GM12878 (cell line): ENCODE results near the gene OCA2. TPM values are rescaled to one million over a fixed set of nuclear protein-coding genes. Genes with fewer than 3 reads are reported as not detected.

Source experiments
- ATAC-seq: fragments of 200-7000 bp; cut with Tn5 transposase; 3 replicates; pipeline ENCODE4 v1.9.1; 2020; ENCODE audit warnings: mild to moderate bottlenecking, moderate library complexity
- BruUV-seq: library from RNA; stranded (reverse); fragments of 400-500 nt; replicated peaks from 2 replicates; lab custom pipeline; 2021; lab: Mats Ljungman, UMichigan
- CTCF ChIA-PET: fragments of 300-600 bp; sonication (Branson Sonifier 250); formaldehyde crosslinking; extraction: SDS; loops from one replicate; lab custom pipeline; 2021; ENCODE audit warnings: inconsistent platforms; lab: Yijun Ruan, JAX
- POLR2A ChIA-PET: fragments of 350-600 bp; formaldehyde crosslinking; extraction: SDS; loops from one replicate; lab custom pipeline; 2021; ENCODE audit warnings: inconsistent platforms; lab: Charles Lee
- RAD21 ChIA-PET: fragments of 300-600 bp; sonication (Branson Sonifier 250); formaldehyde crosslinking; loops from one replicate; lab custom pipeline; 2023; ENCODE audit warnings: antibody characterized with exemption; ENCODE audit not compliant: unreplicated experiment; lab: Charles Lee
- SMC1A ChIA-PET: fragments of 300-600 bp; sonication (Branson Sonifier 250); formaldehyde crosslinking; loops from one replicate; lab custom pipeline; 2023; ENCODE audit not compliant: unreplicated experiment, uncharacterized antibody; lab: Charles Lee
- DNase-seq: peaks from one replicate; pipeline ENCODE4 v3.0.0-alpha.2; 2011; ENCODE audit warnings: low read depth, low spot score
- FAIRE-seq: peaks from 3 replicates; lab custom pipeline; 2011; peaks lifted over from hg19 to GRCh38; lab: Jason Lieb, UNC
- H2AFZ ChIP-seq: 2 replicates; pipeline ENCODE4 v1.6.0; 2011; ENCODE audit warnings: low read depth, low read length, control low read depth; ENCODE audit not compliant: control insufficient read depth
- H3K27ac ChIP-seq: 2 replicates; pipeline ENCODE4 v1.5.1; 2011; ENCODE audit warnings: control low read depth; ENCODE audit not compliant: control insufficient read depth, insufficient read depth
- H3K27me3 ChIP-seq, 2 experiments: replicated peaks in 1 of 2; 2 replicates each; pipeline versions ENCODE4 v1.6.0 to v1.6.1; 2011; ENCODE audit warnings: low read length in 1 of 2; ENCODE audit not compliant: control insufficient read depth in 2 of 2, insufficient read depth in 2 of 2
- H3K36me3 ChIP-seq, 2 experiments: 2 replicates each; pipeline ENCODE4 v1.5.1; 2011; ENCODE audit warnings: low read length in 1 of 2; ENCODE audit not compliant: control insufficient read depth in 2 of 2, insufficient read depth in 2 of 2
- H3K4me1 ChIP-seq: 2 replicates; pipeline ENCODE4 v1.6.1; 2011; ENCODE audit warnings: mild to moderate bottlenecking, low read length, moderate library complexity, mixed read lengths; ENCODE audit not compliant: control insufficient read depth, insufficient read depth
- H3K4me2 ChIP-seq: 2 replicates; pipeline ENCODE4 v1.6.0; 2011; ENCODE audit warnings: control low read depth; ENCODE audit not compliant: control insufficient read depth, insufficient read depth
- H3K4me3 ChIP-seq: fragments of 200-600 bp; sonication (generic); 2 replicates; pipeline ENCODE4 v1.5.1; 2016
- H3K79me2 ChIP-seq: 2 replicates; pipeline ENCODE4 v1.6.0; 2011; ENCODE audit warnings: low read length; ENCODE audit not compliant: control insufficient read depth, insufficient read depth
- H3K9ac ChIP-seq: 2 replicates; pipeline ENCODE4 v1.8.0; 2011; ENCODE audit warnings: low read length, control low read depth, mixed read lengths; ENCODE audit not compliant: control insufficient read depth, insufficient read depth
- H3K9me3 ChIP-seq: replicated peaks from 3 replicates; pipeline ENCODE4 v1.5.1; 2011; ENCODE audit warnings: mild to moderate bottlenecking, low read length; ENCODE audit not compliant: control insufficient read depth, insufficient read depth
- H4K20me1 ChIP-seq: 2 replicates; pipeline ENCODE4 v1.6.0; 2011; ENCODE audit not compliant: control insufficient read depth, insufficient read depth
- CBX5 ChIP-seq: sonication (generic); IDR thresholded peaks from 2 replicates; pipeline ENCODE4 v1.6.1; 2016; ENCODE audit warnings: low read depth, moderate library complexity, mild to moderate bottlenecking, inconsistent platforms
- PAX8 ChIP-seq: fragments of 450-650 bp; IDR thresholded peaks from 2 replicates; pipeline ENCODE4 v1.6.1; 2017; ENCODE audit warnings: mild to moderate bottlenecking, moderate library complexity
- TCF12 ChIP-seq: IDR thresholded peaks from 2 replicates; pipeline ENCODE4 v1.6.1; 2011; ENCODE audit warnings: low read depth, mild to moderate bottlenecking, low read length
- ZNF687 ChIP-seq: fragments of 450-650 bp; IDR thresholded peaks from 2 replicates; pipeline ENCODE4 v1.6.1; 2017; ENCODE audit warnings: mild to moderate bottlenecking, moderate library complexity
- WGBS: methylation state at CpG from one replicate; pipeline ENCODE4 v1.1.6; 2016; ENCODE audit warnings: low lambda C conversion rate; ENCODE audit not compliant: insufficient replicate concordance, insufficient coverage; ENCODE audit errors: missing lambda C conversion rate; 5-methylcytosine and 5-hydroxymethylcytosine counted together
- in situ Hi-C: fragments of 300-500 bp; cut with MboI; formaldehyde crosslinking; loops from 9 replicates; pipeline ENCODE4 v1.14.3; 2018; ENCODE audit warnings: mixed read lengths
- intact Hi-C: fragments of 100-400 bp; cut with micrococcal nuclease; formaldehyde crosslinking; loops from one replicate; pipeline ENCODE4 v1.14.2; 2022; ENCODE audit not compliant: unreplicated experiment
- polyA plus RNA-seq, 11 experiments: library from polyadenylated mRNA; depleted of rRNA in 4 of 11; unstranded in 6 of 11; stranded (reverse) in 5 of 11; fragments of >200 nt; fragmentation: Nextera tagmentation in 4 of 11; fragmentation: Illumina TruSeq in 1 of 11; extraction: Ambion mirVana in 4 of 11; extraction: Trizol in 1 of 11; gene quantifications; 1 replicate in 1 of 11; 2 replicates in 10 of 11; pipeline versions ENCODE4 v1.2.1 to v1.2.3, GENCODE V29; 2011 to 2016; ENCODE audit warnings: inconsistent platforms in 2 of 11, missing spikeins in 2 of 11, low read depth in 1 of 11
- total RNA-seq, 4 experiments: library from RNA; depleted of rRNA in 3 of 4; stranded (reverse); fragments of >200 nt in 3 of 4; fragmentation: Illumina TruSeq in 1 of 4; extraction: Trizol in 1 of 4; gene quantifications; 2 replicates each; pipeline versions ENCODE4 v1.2.1 to v1.2.3, GENCODE V29; 2013 to 2021
- TF ChIP-seq, protein P1 (sequence below): fragments of 450-650 bp; IDR thresholded peaks from 2 replicates; pipeline ENCODE4 v1.6.1; 2017; ENCODE audit warnings: antibody characterized with exemption, mild to moderate bottlenecking, moderate library complexity
- TF ChIP-seq, protein P2 (sequence below): fragments of 450-650 bp; IDR thresholded peaks from 2 replicates; pipeline ENCODE4 v1.6.1; 2017; ENCODE audit warnings: mild to moderate bottlenecking
- TF ChIP-seq, protein P3 (sequence below): IDR thresholded peaks from 2 replicates; pipeline ENCODE4 v1.6.1; 2012; ENCODE audit warnings: improper control_type of control experiment, low read depth, low read length; ENCODE audit not compliant: insufficient replicate concordance

OCA2 gene
- total and polyA plus RNA-seq, 10 of the 15 experiments (the other 5 are each of a cell fraction or from before 2014, with no cell fraction given) = 0.04 to 1.8 TPM; not detected in 8

GRCh38 chr15:27783678-27784077 is 315.4 kb downstream of the OCA2 start (continued):
- TF ChIP-seq ZNF687 (no peak), TCF12 (no peak), PAX8 (no peak)
- TF ChIP-seq, all 136 proteins: peak for 0

DNA sequence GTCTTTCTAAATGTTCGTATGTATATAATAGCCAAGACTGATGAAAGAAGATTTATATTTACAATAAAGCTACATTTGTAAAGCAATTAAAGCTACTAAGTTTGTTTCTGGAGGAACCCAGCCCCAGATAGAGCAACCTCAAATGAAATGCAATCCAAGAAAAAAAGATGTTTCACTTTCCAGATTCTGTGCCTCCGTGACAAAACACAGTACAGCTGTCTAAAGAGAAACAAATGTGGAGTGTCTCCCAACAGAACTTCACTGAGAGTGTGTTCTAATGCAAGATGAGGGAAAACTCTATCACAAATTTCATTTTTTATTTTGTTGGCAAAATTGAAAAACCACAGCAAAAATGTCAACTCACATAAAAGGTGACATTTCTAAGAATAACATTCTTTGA is 317.0 kb downstream of the OCA2 start:
- no peak overlapping the region for H3K27ac ChIP-seq
- no peaks in the 10 kb centered on the region for H3K27me3 ChIP-seq
- H2AFZ ChIP-seq = no peak overlapping the region
- no peaks in the 10 kb centered on the region for H3K36me3 ChIP-seq
- DNase-seq (no peak), FAIRE-seq (no peak), ATAC-seq (no peak)
- SMC1A ChIA-PET = no interaction called here
- RAD21 ChIA-PET = no interaction called here
- POLR2A ChIA-PET = no interaction called here
- H3K4me1 ChIP-seq = no peaks in the 10 kb centered on the region
- H3K9ac ChIP-seq = no peak overlapping the region
- no peaks in the 10 kb centered on the region for H3K9me3 ChIP-seq
- in situ Hi-C loops = no loop called here
- intact Hi-C loops = no loop called here
- no peaks in the 10 kb centered on the region for H3K79me2 ChIP-seq
- no peaks in the 10 kb centered on the region for H4K20me1 ChIP-seq
- CTCF ChIA-PET = no interaction called here
- BruUV-seq = no TSS peak
- no peak overlapping the region for H3K4me2 ChIP-seq
- 59% methylated on average over 2 of the region's 2 CpGs for WGBS
- no peak overlapping the region for H3K4me3 ChIP-seq
- TF ChIP-seq, protein P1, sequence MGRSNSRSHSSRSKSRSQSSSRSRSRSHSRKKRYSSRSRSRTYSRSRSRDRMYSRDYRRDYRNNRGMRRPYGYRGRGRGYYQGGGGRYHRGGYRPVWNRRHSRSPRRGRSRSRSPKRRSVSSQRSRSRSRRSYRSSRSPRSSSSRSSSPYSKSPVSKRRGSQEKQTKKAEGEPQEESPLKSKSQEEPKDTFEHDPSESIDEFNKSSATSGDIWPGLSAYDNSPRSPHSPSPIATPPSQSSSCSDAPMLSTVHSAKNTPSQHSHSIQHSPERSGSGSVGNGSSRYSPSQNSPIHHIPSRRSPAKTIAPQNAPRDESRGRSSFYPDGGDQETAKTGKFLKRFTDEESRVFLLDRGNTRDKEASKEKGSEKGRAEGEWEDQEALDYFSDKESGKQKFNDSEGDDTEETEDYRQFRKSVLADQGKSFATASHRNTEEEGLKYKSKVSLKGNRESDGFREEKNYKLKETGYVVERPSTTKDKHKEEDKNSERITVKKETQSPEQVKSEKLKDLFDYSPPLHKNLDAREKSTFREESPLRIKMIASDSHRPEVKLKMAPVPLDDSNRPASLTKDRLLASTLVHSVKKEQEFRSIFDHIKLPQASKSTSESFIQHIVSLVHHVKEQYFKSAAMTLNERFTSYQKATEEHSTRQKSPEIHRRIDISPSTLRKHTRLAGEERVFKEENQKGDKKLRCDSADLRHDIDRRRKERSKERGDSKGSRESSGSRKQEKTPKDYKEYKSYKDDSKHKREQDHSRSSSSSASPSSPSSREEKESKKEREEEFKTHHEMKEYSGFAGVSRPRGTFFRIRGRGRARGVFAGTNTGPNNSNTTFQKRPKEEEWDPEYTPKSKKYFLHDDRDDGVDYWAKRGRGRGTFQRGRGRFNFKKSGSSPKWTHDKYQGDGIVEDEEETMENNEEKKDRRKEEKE = no peak
- TF ChIP-seq, protein P2, sequence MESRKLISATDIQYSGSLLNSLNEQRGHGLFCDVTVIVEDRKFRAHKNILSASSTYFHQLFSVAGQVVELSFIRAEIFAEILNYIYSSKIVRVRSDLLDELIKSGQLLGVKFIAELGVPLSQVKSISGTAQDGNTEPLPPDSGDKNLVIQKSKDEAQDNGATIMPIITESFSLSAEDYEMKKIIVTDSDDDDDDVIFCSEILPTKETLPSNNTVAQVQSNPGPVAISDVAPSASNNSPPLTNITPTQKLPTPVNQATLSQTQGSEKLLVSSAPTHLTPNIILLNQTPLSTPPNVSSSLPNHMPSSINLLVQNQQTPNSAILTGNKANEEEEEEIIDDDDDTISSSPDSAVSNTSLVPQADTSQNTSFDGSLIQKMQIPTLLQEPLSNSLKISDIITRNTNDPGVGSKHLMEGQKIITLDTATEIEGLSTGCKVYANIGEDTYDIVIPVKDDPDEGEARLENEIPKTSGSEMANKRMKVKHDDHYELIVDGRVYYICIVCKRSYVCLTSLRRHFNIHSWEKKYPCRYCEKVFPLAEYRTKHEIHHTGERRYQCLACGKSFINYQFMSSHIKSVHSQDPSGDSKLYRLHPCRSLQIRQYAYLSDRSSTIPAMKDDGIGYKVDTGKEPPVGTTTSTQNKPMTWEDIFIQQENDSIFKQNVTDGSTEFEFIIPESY = no peak
- TF ChIP-seq, protein P3, sequence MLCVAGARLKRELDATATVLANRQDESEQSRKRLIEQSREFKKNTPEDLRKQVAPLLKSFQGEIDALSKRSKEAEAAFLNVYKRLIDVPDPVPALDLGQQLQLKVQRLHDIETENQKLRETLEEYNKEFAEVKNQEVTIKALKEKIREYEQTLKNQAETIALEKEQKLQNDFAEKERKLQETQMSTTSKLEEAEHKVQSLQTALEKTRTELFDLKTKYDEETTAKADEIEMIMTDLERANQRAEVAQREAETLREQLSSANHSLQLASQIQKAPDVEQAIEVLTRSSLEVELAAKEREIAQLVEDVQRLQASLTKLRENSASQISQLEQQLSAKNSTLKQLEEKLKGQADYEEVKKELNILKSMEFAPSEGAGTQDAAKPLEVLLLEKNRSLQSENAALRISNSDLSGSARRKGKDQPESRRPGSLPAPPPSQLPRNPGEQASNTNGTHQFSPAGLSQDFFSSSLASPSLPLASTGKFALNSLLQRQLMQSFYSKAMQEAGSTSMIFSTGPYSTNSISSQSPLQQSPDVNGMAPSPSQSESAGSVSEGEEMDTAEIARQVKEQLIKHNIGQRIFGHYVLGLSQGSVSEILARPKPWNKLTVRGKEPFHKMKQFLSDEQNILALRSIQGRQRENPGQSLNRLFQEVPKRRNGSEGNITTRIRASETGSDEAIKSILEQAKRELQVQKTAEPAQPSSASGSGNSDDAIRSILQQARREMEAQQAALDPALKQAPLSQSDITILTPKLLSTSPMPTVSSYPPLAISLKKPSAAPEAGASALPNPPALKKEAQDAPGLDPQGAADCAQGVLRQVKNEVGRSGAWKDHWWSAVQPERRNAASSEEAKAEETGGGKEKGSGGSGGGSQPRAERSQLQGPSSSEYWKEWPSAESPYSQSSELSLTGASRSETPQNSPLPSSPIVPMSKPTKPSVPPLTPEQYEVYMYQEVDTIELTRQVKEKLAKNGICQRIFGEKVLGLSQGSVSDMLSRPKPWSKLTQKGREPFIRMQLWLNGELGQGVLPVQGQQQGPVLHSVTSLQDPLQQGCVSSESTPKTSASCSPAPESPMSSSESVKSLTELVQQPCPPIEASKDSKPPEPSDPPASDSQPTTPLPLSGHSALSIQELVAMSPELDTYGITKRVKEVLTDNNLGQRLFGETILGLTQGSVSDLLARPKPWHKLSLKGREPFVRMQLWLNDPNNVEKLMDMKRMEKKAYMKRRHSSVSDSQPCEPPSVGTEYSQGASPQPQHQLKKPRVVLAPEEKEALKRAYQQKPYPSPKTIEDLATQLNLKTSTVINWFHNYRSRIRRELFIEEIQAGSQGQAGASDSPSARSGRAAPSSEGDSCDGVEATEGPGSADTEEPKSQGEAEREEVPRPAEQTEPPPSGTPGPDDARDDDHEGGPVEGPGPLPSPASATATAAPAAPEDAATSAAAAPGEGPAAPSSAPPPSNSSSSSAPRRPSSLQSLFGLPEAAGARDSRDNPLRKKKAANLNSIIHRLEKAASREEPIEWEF = no peak
- no peak for TF ChIP-seq CBX5
